IPS DF 4.7 (cell line): Measurements from ENCODE around the gene APBA1.

Source experiments
- DNase-seq: peaks from one replicate; pipeline ENCODE4 v3.0.0-alpha.2; 2013; ENCODE audit warnings: low spot score; ENCODE audit errors: extremely low read depth

APBA1 gene

DNA sequence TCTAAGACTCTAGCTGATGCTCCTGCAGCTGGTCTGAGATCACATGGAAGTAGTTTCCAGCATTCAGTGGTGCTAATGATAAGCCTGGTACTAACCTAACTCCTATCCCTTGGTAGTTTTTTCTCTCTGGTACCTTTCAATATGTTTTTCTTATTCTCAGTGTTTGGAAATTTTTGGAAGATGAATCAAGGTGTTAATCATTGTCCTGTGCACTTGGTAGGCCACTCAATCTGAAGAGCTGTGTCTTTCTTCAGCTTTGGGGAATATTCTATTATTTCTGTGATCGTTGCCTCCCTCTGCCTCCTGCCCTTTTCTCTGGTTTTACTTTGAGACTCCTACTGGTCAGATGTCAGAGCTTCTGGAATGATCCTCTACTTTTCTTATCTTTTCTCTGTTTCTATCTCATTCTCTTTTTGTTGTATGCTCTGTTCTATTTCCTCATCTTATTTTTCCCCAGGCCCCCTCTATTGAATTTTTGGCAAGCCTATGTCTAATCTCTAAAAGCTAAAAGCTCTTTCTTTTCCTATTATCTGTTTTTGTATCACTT is 136.8 kb downstream of the APBA1 start:
- no peak for DNase-seq

DNA sequence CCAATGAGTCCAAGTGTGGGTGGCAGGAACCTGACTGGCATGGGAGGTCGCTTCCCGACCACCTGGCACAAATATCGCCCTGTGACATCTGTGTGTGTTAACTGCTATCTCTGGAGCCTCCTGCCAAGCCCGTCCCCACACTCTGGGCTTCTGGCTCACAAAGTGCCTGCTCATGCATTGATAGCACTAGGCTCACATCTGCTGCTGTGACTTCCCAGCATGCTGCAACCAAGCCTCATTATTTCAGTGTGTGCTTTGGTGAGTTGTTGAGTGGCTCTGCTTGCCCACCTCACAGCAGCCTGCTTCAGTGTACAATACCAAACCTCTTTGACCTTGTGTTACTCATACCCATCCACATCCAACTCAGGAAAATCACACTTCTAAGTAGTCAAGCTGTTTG is 139.8 kb downstream of the APBA1 start:
- no peak for DNase-seq

DNA sequence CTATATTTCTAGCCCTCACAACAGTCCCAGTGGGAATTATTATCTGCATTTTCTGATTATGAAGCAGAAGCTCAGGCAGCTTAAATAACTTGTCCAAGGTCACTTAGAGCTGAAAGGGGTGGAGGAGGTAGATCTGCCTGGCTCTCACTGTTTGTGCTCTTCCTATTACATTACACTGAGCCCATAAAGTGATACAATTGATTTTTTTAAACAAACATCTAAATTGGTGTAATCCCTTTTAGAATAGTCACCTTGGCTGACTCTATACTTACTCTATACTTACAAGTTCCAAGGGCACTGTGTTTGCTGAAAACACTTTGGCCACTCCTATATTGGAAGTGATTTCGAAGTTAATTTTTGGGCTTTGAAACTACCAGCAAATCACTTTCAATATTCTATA is 144.7 kb downstream of the APBA1 start:
- DNase-seq, result no peak

DNA sequence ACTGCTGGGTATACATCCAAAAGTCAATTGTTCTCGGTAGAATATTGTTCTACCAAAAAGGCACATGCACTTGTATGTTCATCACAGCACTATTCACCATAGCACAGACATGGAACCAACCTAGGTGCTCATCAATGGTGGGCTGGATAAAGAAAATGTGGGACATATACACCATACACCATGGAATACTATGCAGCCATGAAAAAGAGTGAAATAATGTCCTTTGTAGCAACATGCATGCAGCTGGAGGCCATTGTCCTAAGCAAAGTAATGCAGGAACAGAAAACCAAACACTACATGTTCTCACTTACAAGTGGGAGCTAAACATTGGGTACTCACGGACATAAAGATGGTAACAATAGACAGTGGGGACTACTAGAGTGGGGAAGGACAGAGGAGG is 145.5 kb downstream of the APBA1 start:
- no peak for DNase-seq

DNA sequence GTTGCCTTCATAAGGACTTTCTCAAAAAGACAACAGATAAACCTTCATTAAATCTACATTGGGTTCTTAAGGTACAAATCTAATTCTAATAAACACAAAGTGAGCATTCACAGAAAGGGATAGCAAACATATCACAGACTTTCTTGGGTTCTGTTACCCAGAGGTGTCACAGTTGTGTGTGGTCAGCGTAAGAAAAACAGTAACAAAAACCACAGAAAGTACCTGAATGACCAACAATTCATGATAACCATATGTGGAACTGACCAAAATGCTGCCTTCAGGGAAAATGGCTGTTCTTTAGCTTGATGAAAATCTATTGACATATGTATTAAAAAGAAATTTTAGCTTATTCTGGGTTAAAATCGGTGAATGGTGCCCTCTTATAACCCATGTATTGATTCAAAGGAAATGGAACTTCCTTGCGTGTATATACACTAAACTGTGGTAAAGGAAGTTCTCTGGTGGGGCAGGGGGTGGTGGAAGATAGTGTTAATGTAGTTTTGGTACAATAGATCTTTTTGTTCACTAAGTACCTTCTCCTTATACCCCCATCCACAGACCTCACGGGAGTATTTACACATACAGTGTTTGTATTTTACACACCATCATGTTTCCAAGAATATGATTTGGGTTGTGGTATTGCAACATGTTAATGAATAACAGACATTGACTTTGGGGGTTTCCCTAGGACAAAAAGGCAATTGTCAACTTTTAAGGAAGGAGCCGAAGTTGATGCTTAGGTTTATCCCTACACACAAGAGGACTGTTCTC is 152.5 kb downstream of the APBA1 start:
- no peak for DNase-seq

DNA sequence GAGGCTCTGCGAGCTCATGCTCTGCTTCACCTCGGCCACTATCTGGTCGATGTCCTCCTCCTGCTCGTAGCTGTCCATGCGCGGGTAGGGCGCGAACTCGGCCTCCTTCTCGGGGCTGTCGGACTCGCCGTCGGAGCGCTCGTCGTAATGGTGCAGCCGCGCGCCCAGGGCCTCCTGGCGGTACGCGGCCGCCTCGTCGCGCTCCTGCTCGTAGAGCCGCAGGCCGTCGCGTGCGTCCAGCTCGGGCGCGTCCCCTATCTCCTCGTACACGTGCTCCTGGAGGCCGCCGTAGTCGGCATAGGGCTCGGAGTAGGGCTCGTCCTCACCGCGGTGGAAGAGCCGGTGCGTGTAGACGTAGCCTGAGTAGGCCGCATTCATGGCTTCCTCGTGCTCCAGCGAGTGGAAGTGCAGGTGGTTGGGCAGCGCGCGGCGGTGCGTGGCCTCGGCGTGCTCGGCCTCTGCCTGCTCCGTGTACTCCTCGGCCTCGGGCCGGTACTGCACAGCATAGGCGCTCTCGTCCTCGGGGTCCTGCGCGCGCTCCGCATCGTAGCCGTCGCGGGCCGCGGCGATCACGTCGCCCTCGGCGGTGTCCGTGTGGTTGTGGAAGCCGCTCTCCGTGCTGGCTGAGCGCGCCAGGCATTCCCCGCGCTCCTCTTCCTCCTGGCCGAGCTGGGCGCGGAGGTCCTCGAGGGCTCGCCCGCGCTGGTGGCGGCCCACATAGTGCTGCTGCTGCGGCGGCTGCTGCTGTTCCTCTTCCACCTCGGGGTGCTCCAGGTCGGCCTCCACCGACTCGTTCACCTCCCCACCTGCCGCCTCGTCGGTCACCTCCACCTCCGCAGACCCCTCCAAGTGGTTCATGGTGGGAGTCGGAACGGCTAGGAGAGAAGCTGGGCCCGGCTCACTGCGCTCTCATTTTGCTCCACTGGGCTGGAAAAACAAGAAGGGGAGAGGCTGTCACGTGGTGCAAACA is 155.5 kb downstream of the APBA1 start:
- DNase-seq, result no peak

DNA sequence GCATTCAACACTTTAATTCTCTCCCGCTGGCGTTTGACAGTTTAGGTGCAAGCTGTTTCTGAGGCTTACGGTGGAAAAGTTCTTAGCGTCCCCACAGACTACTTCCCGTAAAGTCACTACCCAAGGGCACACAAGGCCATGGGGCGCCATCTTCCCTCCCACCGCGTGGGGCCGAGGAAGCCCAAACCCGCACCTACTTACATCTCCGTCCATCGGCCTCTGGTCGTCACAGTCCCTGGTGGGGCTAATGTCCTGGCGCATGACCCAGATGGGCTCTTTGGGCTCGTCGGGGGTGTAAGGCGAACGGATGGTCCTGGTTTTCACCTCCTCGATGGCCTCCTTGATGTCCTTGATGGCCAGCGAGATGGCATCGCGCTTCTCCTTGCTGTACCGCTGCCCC is 156.4 kb downstream of the APBA1 start:
- DNase-seq, result no peak

DNA sequence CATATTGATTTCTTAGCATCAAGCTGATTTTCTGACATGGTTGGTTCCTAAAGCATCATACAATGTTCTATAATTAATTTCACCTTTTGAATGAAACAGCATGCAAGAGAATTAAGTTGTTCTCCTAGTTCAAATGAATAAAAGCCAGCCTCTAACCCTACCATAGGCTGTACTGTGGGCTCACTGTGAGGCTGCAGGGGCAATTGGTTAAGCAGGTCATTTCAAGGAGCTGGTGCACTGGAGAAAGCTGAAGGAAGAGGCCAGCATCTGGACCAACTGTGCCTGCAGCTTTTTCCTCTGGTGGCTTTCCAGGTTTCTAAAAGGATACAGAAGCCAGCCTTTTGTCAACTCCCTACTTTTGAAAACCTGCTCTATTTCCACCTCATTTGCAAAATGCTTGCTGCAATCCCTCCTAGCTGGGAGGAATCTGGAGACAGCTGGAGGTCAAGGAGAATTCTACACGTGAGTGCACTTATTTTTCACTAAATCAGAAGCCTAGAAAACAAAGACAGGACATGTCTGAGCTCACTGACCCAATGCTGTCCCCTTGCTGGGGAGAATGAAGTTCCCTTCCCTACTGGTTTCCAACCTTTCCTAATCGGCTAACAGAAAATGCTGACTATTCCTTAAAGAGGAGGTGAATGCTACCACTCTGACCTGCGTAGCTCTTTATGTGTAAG is 158.9 kb downstream of the APBA1 start:
- no peak for DNase-seq

DNA sequence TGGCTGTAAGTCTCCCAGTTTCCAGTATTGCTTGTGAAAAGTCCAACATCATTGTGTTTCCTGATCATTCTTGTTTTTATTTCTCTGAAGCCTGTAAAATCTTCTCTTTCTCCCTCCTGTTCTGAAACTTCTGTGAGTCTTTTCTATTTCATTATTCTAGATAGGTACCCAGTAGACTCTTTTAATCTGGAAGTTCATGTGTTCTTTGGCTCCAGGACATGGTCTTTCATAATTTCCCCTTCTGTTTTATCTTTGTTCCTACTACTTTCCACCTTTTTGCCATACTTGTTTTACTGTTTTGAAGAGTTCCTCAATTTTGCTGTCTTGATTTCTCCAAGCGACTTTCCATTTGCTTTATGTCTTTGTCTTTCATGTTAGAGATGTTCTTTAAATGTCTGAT is 168.1 kb downstream of the APBA1 start:
- no peak for DNase-seq

DNA sequence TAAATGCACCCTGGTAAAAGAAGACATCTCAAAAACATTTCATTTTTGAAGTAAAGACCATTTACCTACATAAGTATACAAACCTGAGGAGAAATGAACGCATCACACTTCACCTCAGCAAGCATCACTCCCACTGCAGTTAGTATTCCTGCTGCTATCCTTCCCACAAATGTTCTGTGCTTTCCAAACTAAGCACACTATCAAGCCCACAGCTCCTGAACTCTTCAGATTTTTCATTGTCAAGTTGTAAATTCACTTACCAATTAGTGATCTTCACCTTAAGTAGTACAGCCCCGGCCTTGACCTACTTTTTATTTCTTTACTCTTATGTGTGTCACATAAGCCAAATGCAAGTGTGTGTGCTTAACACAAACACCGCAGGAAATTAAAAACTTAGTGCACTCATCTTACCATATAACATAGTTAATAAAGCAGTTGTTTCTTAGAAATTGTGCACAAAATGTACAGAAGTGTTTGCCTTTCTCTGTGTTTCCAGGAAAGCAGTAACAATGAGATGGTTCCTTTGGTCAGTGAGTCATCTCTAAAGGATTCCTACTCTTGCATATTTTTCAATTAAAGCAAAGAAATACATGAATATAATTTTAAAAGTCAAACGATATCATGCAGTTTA is 169.4 kb downstream of the APBA1 start:
- no peak for DNase-seq

DNA sequence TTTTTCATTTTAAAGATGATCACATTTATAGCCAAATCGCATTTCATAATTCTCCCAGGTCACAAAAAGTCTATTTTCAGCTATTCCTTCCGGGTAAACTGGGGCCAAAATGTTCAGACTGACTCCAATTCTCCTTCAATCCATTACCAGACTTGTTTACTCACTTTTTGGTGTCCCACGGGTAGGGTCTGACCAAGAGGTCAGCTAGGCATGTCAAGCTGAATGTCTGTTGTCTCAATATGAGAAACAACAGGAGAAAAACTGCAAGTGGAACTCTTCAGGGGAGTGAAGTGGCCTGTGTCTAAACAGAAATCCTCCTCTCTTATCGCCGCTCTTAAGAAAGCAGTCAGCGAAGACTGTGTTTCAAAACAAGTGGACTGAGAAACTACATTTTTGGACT is 171.3 kb downstream of the APBA1 start:
- DNase-seq, result no peak

DNA sequence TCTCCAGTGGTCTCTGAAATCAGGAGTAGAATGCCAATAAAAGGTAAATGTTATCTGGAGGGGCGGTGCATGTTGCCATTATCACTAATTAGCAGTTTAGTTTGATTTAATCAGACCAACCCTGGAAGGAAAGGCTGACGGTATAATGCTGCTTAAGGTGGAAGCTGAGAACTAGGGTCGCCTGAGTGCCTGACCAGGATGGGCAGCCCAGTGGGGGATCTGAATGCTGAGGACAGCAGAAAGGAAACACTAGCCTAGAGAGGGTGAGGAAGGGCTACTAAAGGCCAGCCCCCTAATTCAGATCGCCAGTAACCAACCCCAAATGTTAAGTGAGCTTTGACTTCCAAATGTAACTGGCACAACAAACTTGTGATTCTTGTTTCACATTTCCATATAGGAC is 172.2 kb downstream of the APBA1 start:
- no peak for DNase-seq

DNA sequence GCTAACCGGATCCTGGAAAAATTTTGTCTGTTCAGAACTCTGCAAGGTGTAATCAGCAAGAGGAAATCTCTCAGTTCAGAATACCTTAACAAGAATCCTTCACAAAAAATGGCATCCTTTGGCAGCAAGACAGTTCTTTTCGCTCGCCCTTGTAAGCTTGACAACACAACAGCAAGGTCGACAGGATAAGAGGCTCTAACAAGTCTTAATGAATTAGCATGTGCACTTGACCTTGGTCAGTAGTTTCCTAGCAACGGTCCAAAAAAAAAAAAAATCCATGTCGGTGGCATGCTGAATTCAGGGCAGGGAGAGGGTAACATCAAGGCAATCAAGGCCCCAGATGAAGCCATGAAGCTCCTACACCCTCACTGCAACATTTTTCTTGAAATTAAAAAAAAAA is 172.8 kb downstream of the APBA1 start:
- no peak for DNase-seq

DNA sequence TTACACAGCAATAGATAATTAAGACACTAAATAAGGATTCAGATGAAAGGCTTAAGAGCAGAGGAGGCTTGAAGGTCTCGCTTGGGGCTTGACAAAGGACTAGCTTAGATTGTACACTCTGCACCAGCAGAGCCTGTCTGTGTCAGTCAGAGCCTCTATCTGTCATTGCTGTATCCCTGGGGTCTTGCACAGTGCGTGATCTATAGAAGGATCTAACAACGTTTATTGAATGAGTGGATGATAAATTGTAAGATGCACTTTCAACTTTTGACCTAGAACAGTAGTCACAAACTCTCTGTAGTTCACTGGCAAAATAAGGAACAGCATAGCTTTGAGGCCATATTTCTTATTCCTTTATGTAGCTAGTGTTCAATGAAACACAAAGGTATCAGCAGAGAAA is 173.7 kb downstream of the APBA1 start:
- DNase-seq, result no peak

DNA sequence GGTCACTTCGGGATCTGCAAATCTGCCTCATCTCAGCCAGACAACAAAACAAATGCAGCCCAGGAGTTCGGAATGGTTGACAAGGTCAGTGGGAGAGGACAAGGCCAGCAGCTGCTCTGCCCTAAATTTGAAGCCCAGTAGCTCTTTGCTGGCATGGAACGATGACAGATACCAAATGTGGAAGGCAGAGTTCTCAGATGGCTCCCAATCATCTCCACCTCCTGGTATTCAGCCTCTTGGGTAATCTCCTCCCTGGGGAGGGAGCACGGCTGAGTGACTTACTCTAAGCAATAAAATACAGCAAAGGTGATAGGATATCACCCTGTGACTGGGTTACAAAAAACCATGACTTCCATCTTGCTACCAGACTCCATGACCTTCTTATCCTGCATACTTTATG is 174.4 kb downstream of the APBA1 start:
- no peak for DNase-seq

DNA sequence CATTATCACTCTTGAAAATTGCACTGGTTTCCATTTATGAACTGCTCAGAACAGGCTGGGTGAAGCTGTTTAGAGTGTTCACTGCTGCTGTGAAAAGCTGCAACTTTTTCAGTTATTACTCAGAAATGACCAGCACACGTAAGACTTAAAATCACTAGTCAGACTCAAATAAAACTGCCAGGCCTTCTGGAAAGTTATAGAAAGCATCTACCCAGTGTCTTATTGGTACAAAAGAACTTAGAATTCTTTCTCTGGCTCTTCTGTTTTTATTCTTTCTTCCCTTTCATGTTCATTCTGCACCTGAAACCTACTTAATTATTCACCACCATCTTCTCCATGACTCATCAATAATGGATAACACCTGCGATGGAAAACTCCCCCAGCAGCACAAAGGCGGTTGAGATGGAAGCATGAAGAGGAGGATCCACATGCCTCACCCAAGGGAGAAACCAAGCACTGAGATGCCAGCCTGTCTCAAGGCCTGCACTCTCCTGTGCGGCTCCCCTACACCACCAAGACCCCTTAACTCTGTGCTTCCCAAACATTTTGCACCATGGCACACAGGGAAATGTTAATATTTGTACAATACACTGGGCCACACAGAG is 175.2 kb downstream of the APBA1 start:
- no peak for DNase-seq

DNA sequence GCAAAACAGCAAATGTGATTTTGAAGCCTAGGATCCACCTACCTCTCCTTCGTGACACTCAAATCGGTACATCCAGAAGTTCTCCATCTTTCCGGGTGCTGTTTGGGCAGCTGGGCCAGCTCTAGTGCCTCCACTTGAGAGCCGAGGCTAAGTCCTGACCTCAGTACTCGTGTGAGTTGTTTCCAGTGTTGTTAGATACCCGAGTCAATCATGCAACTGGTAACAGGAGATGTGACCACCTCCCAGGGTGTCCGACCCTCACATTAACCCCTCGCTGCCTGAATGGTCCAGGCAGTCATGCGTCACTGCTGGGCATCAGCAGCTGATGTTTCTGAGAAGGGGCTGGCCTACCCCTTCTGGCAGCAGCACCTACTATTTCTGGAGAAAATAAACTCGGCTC is 176.9 kb downstream of the APBA1 start:
- no peak for DNase-seq

DNA sequence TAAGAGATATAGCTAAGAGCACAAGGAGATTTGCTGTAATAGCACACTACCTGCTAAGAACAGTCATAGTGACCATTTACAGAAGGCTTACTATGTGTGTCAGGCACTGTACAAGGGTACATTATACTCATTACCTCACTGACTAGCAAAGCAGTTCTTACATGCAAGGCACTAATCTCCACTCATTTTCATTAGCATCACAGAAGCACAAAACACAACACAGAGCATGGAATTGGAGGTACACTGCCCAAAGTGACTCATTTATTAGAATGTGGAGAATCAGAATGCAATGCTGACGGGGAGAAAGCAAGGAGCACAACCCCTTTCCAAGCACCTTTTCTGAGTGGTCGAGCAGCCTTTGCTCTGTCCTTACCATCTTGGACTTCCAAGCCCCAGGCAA is 177.4 kb downstream of the APBA1 start:
- no peak for DNase-seq

DNA sequence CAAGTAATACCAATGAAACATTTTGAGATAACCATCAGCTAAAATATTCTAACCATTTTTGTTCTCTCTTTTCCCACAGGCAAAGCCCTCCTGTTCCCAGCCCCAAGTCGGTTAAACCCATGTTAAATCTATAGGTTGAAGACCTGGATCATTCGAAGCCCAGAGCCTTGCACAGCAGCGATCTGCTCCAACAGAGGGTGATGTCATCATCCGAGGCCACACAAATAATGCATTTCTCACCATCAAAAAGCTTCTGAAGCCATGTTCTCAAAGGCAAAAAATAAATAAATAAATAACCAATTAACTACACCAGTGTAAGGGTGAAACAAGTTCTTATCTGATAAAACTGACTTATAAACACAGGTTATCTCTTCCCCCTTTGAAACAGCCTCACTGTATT is 178.0 kb downstream of the APBA1 start:
- DNase-seq, result no peak

DNA sequence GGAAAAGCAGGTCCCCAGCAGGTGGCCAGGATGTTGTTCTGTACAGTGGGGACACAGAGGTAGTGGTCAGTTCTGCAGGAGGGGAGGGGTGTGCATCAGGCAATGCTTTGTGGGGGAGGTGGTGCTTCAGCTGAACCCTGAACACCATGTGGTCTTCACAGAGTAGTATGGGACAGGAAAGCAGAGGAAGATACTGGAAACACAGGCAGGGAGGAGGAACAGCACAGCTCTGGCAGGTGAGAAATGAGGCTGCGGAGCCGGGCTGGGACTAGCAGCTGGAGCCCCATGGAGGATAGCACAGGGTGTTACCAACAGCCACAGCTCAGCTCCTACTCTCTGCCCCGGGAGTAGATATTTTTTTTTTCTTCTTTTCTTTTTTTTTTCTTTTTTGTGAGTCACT is 185.7 kb downstream of the APBA1 start:
- no peak for DNase-seq

DNA sequence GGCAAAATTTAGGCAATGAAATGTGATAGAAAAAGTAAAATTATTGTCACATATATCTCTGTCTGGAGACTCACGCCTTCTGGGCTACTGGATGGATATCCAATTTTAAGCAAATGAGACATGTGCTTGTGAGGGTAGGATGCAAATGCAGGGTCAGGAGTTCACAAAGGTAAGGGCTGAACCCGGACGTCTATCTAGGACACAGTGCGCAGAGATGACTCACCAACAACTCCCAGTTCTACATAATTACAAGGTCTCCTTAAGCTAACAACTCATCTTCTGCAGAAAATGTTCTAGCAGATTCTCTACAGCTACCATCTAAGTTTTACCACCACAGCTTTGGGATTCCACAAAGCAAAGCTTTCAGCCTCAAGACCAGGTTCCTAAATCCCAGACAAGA is 186.7 kb downstream of the APBA1 start:
- no peak for DNase-seq
